GM23338 (cell line): Measurements from ENCODE around the gene IQGAP1. TPM values are rescaled to one million over a fixed set of nuclear protein-coding genes. Genes with fewer than 3 reads are reported as not detected.

Experiments
- ATAC-seq: fragments of 200-7000 bp; cut with Tn5 transposase; 3 replicates; pipeline ENCODE4 v1.9.1; 2020
- DNase-seq: peaks from one replicate; pipeline ENCODE4 v3.0.0-alpha.2; 2015; ENCODE audit warnings: low spot score
- H2AFZ ChIP-seq: fragments of 200-600 bp; sonication (generic); 2 replicates; pipeline ENCODE4 v1.8.0; 2016; ENCODE audit warnings: antibody characterized with exemption, mild to moderate bottlenecking, moderate library complexity
- H3F3A ChIP-seq: fragments of 200-600 bp; sonication (generic); replicated peaks from 2 replicates; pipeline ENCODE4 v1.8.0; 2017; ENCODE audit warnings: antibody characterized with exemption, mixed run types, low read depth
- H3K27ac ChIP-seq: fragments of 200-600 bp; sonication (generic); 2 replicates; pipeline ENCODE4 v1.6.1; 2016; ENCODE audit warnings: low read depth
- H3K27me3 ChIP-seq: fragments of 200-600 bp; sonication (generic); 2 replicates; pipeline ENCODE4 v1.8.0; 2016; ENCODE audit warnings: mild to moderate bottlenecking, mixed run types, moderate library complexity; ENCODE audit not compliant: insufficient read depth
- H3K36me3 ChIP-seq: fragments of 200-600 bp; sonication (generic); 2 replicates; pipeline ENCODE4 v1.8.0; 2016; ENCODE audit warnings: mild to moderate bottlenecking; ENCODE audit not compliant: insufficient read depth
- H3K4me1 ChIP-seq: fragments of 200-600 bp; sonication (generic); 2 replicates; pipeline ENCODE4 v1.8.0; 2016; ENCODE audit warnings: mild to moderate bottlenecking, moderate library complexity; ENCODE audit not compliant: insufficient read depth
- H3K4me2 ChIP-seq: fragments of 200-600 bp; sonication (generic); 2 replicates; pipeline ENCODE4 v1.7.1; 2017; ENCODE audit warnings: mixed run types
- H3K4me3 ChIP-seq: fragments of 200-600 bp; sonication (generic); 2 replicates; pipeline ENCODE4 v1.6.1; 2016; ENCODE audit warnings: mixed run types
- H3K79me2 ChIP-seq: fragments of 200-600 bp; sonication (generic); replicated peaks from 2 replicates; pipeline ENCODE4 v1.8.0; 2017; ENCODE audit warnings: mild to moderate bottlenecking; ENCODE audit not compliant: insufficient read depth
- H3K9me2 ChIP-seq: fragments of 200-600 bp; sonication (generic); 2 replicates; pipeline ENCODE4 v1.8.0; 2017; ENCODE audit not compliant: insufficient read depth
- H4K20me1 ChIP-seq: fragments of 200-600 bp; sonication (generic); replicated peaks from 2 replicates; pipeline ENCODE4 v1.8.0; 2017; ENCODE audit warnings: mild to moderate bottlenecking; ENCODE audit not compliant: insufficient read depth
- H3K27ac Mint-ChIP-seq: 2 replicates; pipeline ENCODE4 v1.8.0; 2020; ENCODE audit warnings: inconsistent platforms, mild to moderate bottlenecking, moderate library complexity, mixed read lengths
- H3K27me3 Mint-ChIP-seq: 3 replicates; pipeline ENCODE4 v1.8.0; 2022; ENCODE audit warnings: low read depth, mild to moderate bottlenecking, moderate library complexity, mixed read lengths, inconsistent platforms; ENCODE audit not compliant: insufficient read depth, poor library complexity
- H3K36me3 Mint-ChIP-seq: 3 replicates; pipeline ENCODE4 v1.8.0; 2021; ENCODE audit warnings: low read depth, mild to moderate bottlenecking, inconsistent platforms, moderate library complexity, mixed read lengths
- H3K4me1 Mint-ChIP-seq: 3 replicates; pipeline ENCODE4 v1.8.0; 2020; ENCODE audit warnings: mild to moderate bottlenecking, inconsistent platforms, mixed read lengths
- H3K4me3 Mint-ChIP-seq: 3 replicates; pipeline ENCODE4 v1.8.0; 2021; ENCODE audit warnings: moderate library complexity, mild to moderate bottlenecking, inconsistent platforms, mixed read lengths
- H3K9me3 Mint-ChIP-seq: 3 replicates; pipeline ENCODE4 v1.8.0; 2020; ENCODE audit warnings: moderate library complexity, mild to moderate bottlenecking, inconsistent platforms, mixed read lengths
- CREB1 ChIP-seq: fragments of 250-450 bp; sonication (Bioruptor Pico); IDR thresholded peaks from 2 replicates; pipeline ENCODE4 v1.5.0; 2020; ENCODE audit warnings: low read depth, mild to moderate bottlenecking, moderate library complexity
- CTCF ChIP-seq, 2 experiments: fragments of 200-600 bp in 1 of 2; sonication (generic) in 1 of 2; conservative IDR thresholded peaks; 2 replicates each; pipeline versions ENCODE4 v1.5.1 to v1.6.1; 2016 to 2017; ENCODE audit warnings: antibody characterized with exemption in 2 of 2, low read depth in 2 of 2, mild to moderate bottlenecking in 2 of 2, moderate library complexity in 1 of 2
- ETS1 ChIP-seq: IDR thresholded peaks from 2 replicates; pipeline ENCODE4 v1.6.1; 2016; ENCODE audit warnings: antibody characterized with exemption
- EZH2 ChIP-seq: fragments of 200-600 bp; sonication (generic); IDR thresholded peaks from one replicate; pipeline ENCODE4 v1.8.0; 2017; ENCODE audit warnings: antibody characterized with exemption, mild to moderate bottlenecking, low read depth; ENCODE audit not compliant: unreplicated experiment
- EZH2phosphoT487 ChIP-seq: fragments of 200-600 bp; sonication (generic); IDR thresholded peaks from one replicate; pipeline ENCODE4 v1.8.1; 2018; ENCODE audit warnings: antibody characterized with exemption; ENCODE audit not compliant: unreplicated experiment
- JUNB ChIP-seq: IDR thresholded peaks from one replicate; pipeline ENCODE4 v1.6.1; 2016; ENCODE audit warnings: antibody characterized with exemption; ENCODE audit not compliant: unreplicated experiment
- NANOG ChIP-seq: IDR thresholded peaks from 2 replicates; pipeline ENCODE4 v1.6.1; 2016; ENCODE audit warnings: antibody characterized with exemption, borderline replicate concordance
- POLR2AphosphoS5 ChIP-seq: IDR thresholded peaks from 2 replicates; pipeline ENCODE4 v1.6.1; 2016; ENCODE audit warnings: antibody characterized with exemption, low read depth
- REST ChIP-seq: IDR thresholded peaks from one replicate; pipeline ENCODE4 v1.6.1; 2018; ENCODE audit warnings: antibody characterized with exemption; ENCODE audit not compliant: unreplicated experiment
- STAT1 ChIP-seq: IDR thresholded peaks from one replicate; pipeline ENCODE4 v1.6.1; 2016; ENCODE audit warnings: antibody characterized with exemption; ENCODE audit not compliant: unreplicated experiment
- ZNF114 ChIP-seq: fragments of 250-450 bp; sonication (Bioruptor Pico); IDR thresholded peaks from 2 replicates; pipeline ENCODE4 v1.5.0; 2020; ENCODE audit warnings: mild to moderate bottlenecking, moderate library complexity
- ZNF331 ChIP-seq: fragments of 250-450 bp; sonication (Bioruptor Pico); IDR thresholded peaks from 2 replicates; pipeline ENCODE4 v1.5.0; 2020; ENCODE audit warnings: low read depth, mild to moderate bottlenecking, moderate library complexity
- ZNF462 ChIP-seq: fragments of 250-450 bp; sonication (Bioruptor Pico); IDR thresholded peaks from 2 replicates; pipeline ENCODE4 v1.5.0; 2020; ENCODE audit warnings: mild to moderate bottlenecking, moderate library complexity
- polyA plus RNA-seq: library from polyadenylated mRNA; unstranded; fragments of >200 nt; fragmentation: Nextera tagmentation; extraction: Ambion mirVana; gene quantifications from 2 replicates; pipeline ENCODE4 v1.2.1, GENCODE V29; 2016
- total RNA-seq: library from RNA; depleted of rRNA; stranded (reverse); fragments of >200 nt; shearing (Covaris generic); gene quantifications from 2 replicates; pipeline ENCODE4 v1.2.3, GENCODE V29; 2014

The IQGAP1 gene
- total and polyA plus RNA-seq, 2 experiments from 2014 or later: 92.7 to 159 TPM

- Histone ChIP-seq H3K27ac (no peak overlapping the region), H3K4me2 (no peak overlapping the region), H3K9me2 (no peaks in the 10 kb centered on the region), H2AFZ (no peak overlapping the region), H4K20me1 (no peaks in the 10 kb centered on the region), H3K4me3 (no peak overlapping the region), H3K36me3 (no peaks in the 10 kb centered on the region), H3F3A (no peaks in the 10 kb centered on the region), H3K79me2 (no peaks in the 10 kb centered on the region), H3K4me1 (no peaks in the 10 kb centered on the region), H3K27me3 (no peaks in the 10 kb centered on the region)
- no peak for TF ChIP-seq ZNF331 (CRISPR knock-in tag)
- no peak for TF ChIP-seq STAT1
- no peak for TF ChIP-seq CREB1 (CRISPR knock-in tag)
- no peak for TF ChIP-seq CTCF (conservative IDR thresholded peaks at IDR 0.05; ENCODE audit: low read depth in 2 of 2)
- no peak for TF ChIP-seq ETS1
- no peak for TF ChIP-seq NANOG
- TF ChIP-seq ZNF462 (CRISPR knock-in tag): no peak
- no peak for TF ChIP-seq POLR2AphosphoS5
- TF ChIP-seq ZNF114: no peak
- no peak for TF ChIP-seq JUNB
- TF ChIP-seq REST: no peak
- no peak for TF ChIP-seq EZH2
- TF ChIP-seq EZH2phosphoT487: no peak
- H3K36me3 Mint-ChIP-seq: no peaks in the 10 kb centered on the region
- H3K4me3 Mint-ChIP-seq: no peak overlapping the region
- H3K4me1 Mint-ChIP-seq: peaks cover 3% of the 10 kb centered on the region; the same call in 1 of the 3 replicates
- no peak overlapping the region for H3K27ac Mint-ChIP-seq
- no peak for ATAC-seq
- no peaks in the 10 kb centered on the region for H3K27me3 Mint-ChIP-seq
- no peak for DNase-seq
- no peaks in the 10 kb centered on the region for H3K9me3 Mint-ChIP-seq
These were observed 151.7 kb downstream of the IQGAP1 start for GRCh38 chr15:90539789-90540188.
